ENCODE data around the gene HOXD1. TPM values are rescaled to one million over a fixed set of nuclear protein-coding genes. Genes with fewer than 3 reads are reported as not detected.

Gene HOXD1
- polyA plus RNA-seq, 4 donors: 1.00 to 8.2 TPM; not detected in 2

GRCh38 chr2:176192351-176192750 lies 3.9 kb downstream of the HOXD1 start:
- H3K4me1 ChIP-seq (ENCODE audit: control insufficient read depth in 3 of 3, insufficient read depth in 2 of 3, low read depth in 1 of 3, low read length in 2 of 3): peaks cover 0 to 4% (median 0%) of the 10 kb centered on the region in 3 donors
- no peaks in the 10 kb centered on the region for H3K9me3 ChIP-seq (ENCODE audit: control insufficient read depth in 2 of 2, insufficient read depth in 1 of 2, low read depth in 1 of 2, low read length in 1 of 2)
- H3K27ac ChIP-seq (ENCODE audit: low read depth in 1 of 3, low read length in 2 of 3): no peak overlapping the region
- 14 to 33% (median 27%) methylated on average over 1 of the region's 1 CpG for WGBS, 3 donors
- no peak for FAIRE-seq
- H3K4me3 ChIP-seq (ENCODE audit: low read depth in 1 of 3, low read length in 3 of 3): no peak overlapping the region
- peaks cover 4 to 59% (median 30%) of the 10 kb centered on the region in 3 donors for H3K27me3 ChIP-seq (ENCODE audit: control insufficient read depth in 3 of 3, insufficient read depth in 3 of 3, low read length in 3 of 3)
- no peak for DNase-seq
- no peaks in the 10 kb centered on the region for H3K36me3 ChIP-seq (ENCODE audit: control insufficient read depth in 3 of 3, insufficient read depth in 2 of 3, low read depth in 1 of 3, low read length in 3 of 3)

GRCh38 chr2:176193048-176193447 lies 4.6 kb downstream of the HOXD1 start:
- WGBS, 3 donors: 3 to 23% (median 20%) methylated on average over 1 of the region's 1 CpG
- no peak overlapping the region for H3K27ac ChIP-seq (ENCODE audit: low read depth in 1 of 3, low read length in 2 of 3)
- H3K27me3 ChIP-seq (ENCODE audit: control insufficient read depth in 3 of 3, insufficient read depth in 3 of 3, low read length in 3 of 3): peaks cover 4 to 52% (median 27%) of the 10 kb centered on the region in 3 donors
- H3K4me1 ChIP-seq (ENCODE audit: control insufficient read depth in 3 of 3, insufficient read depth in 2 of 3, low read depth in 1 of 3, low read length in 2 of 3): no peaks in the 10 kb centered on the region
- no peak overlapping the region for H3K4me3 ChIP-seq (ENCODE audit: low read depth in 1 of 3, low read length in 3 of 3)
- no peaks in the 10 kb centered on the region for H3K9me3 ChIP-seq (ENCODE audit: control insufficient read depth in 2 of 2, insufficient read depth in 1 of 2, low read depth in 1 of 2, low read length in 1 of 2)
- H3K36me3 ChIP-seq (ENCODE audit: control insufficient read depth in 3 of 3, insufficient read depth in 2 of 3, low read depth in 1 of 3, low read length in 3 of 3): no peaks in the 10 kb centered on the region
- no peak for DNase-seq
- FAIRE-seq: no peak

GRCh38 chr2:176199902-176200301 lies 11.4 kb downstream of the HOXD1 start:
- DNase-seq: no peak
- Histone ChIP-seq H3K4me3 (ENCODE audit: low read depth in 1 of 3, low read length in 3 of 3) (no peak overlapping the region), H3K27me3 (ENCODE audit: control insufficient read depth in 3 of 3, insufficient read depth in 3 of 3, low read length in 3 of 3) (peaks cover 2 to 20% (median 3%) of the 10 kb centered on the region in 3 donors), H3K27ac (ENCODE audit: low read depth in 1 of 3, low read length in 2 of 3) (no peak overlapping the region), H3K9me3 (ENCODE audit: control insufficient read depth in 2 of 2, insufficient read depth in 1 of 2, low read depth in 1 of 2, low read length in 1 of 2) (peaks cover 0 to 4% of the 10 kb centered on the region in 2 donors), H3K36me3 (ENCODE audit: control insufficient read depth in 3 of 3, insufficient read depth in 2 of 3, low read depth in 1 of 3, low read length in 3 of 3) (no peaks in the 10 kb centered on the region), H3K4me1 (ENCODE audit: control insufficient read depth in 3 of 3, insufficient read depth in 2 of 3, low read depth in 1 of 3, low read length in 2 of 3) (no peaks in the 10 kb centered on the region)
- FAIRE-seq: no peak

DNA sequence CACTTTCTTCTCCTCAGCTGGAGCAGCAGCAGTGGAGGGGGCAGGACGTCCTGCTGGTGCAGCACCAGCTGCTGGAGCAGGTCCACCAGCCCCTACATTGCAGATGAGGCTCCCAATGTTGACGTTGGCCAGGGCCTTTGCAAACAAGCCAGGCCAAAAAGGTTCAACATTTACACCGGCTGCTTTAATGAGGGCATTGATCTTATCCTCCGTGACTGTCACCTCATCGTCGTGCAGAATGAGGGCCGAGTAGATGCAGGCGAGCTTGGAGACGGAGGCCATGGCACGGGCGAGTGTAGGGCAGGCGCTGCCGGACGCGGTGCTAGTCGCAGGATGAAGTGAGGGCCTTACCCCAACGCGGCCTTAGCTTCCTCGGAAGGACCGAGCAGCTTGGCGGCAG lies 12.5 kb downstream of the HOXD1 start:
- WGBS, 3 donors: 71 to 76% (median 74%) methylated on average over 21 of the region's 21 CpGs
- peaks cover 0 to 4% of the 10 kb centered on the region in 2 donors for H3K9me3 ChIP-seq (ENCODE audit: control insufficient read depth in 2 of 2, insufficient read depth in 1 of 2, low read depth in 1 of 2, low read length in 1 of 2)
- no peak overlapping the region for H3K4me3 ChIP-seq (ENCODE audit: low read depth in 1 of 3, low read length in 3 of 3)
- no peak for DNase-seq
- no peaks in the 10 kb centered on the region for H3K36me3 ChIP-seq (ENCODE audit: control insufficient read depth in 3 of 3, insufficient read depth in 2 of 3, low read depth in 1 of 3, low read length in 3 of 3)
- peaks cover 2 to 20% (median 3%) of the 10 kb centered on the region in 3 donors for H3K27me3 ChIP-seq (ENCODE audit: control insufficient read depth in 3 of 3, insufficient read depth in 3 of 3, low read length in 3 of 3)
- no peak for FAIRE-seq
- no peaks in the 10 kb centered on the region for H3K4me1 ChIP-seq (ENCODE audit: control insufficient read depth in 3 of 3, insufficient read depth in 2 of 3, low read depth in 1 of 3, low read length in 2 of 3)
- H3K27ac ChIP-seq (ENCODE audit: low read depth in 1 of 3, low read length in 2 of 3): no peak overlapping the region

DNA sequence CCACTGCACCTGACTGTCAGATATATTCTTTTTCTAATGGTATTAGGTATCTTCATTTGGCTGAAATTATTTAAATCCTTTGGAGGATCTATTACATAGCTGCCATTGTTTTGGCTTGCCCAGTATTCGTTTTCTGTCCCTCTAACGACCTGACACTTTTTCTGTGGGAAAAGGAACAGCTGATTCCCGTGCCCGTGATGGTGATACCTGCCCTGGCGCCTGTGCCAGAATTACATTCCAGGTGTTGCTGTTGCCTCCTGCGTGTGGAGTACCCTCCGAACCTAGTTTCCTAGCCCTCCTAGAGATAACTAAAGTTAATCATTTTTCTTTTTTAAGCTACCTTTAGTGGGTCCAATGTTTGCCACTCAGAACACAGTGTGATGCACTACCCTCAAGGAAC lies 14.0 kb downstream of the HOXD1 start:
- Histone ChIP-seq H3K4me1 (ENCODE audit: control insufficient read depth in 3 of 3, insufficient read depth in 2 of 3, low read depth in 1 of 3, low read length in 2 of 3) (no peaks in the 10 kb centered on the region), H3K9me3 (ENCODE audit: control insufficient read depth in 2 of 2, insufficient read depth in 1 of 2, low read depth in 1 of 2, low read length in 1 of 2) (peaks cover 0 to 4% of the 10 kb centered on the region in 2 donors), H3K27me3 (ENCODE audit: control insufficient read depth in 3 of 3, insufficient read depth in 3 of 3, low read length in 3 of 3) (peaks cover 2 to 16% (median 3%) of the 10 kb centered on the region in 3 donors), H3K4me3 (ENCODE audit: low read depth in 1 of 3, low read length in 3 of 3) (no peak overlapping the region), H3K36me3 (ENCODE audit: control insufficient read depth in 3 of 3, insufficient read depth in 2 of 3, low read depth in 1 of 3, low read length in 3 of 3) (no peaks in the 10 kb centered on the region), H3K27ac (ENCODE audit: low read depth in 1 of 3, low read length in 2 of 3) (no peak overlapping the region)
- FAIRE-seq (no peak), DNase-seq (no peak)
- WGBS, 3 donors: 67 to 83% (median 71%) methylated on average over 7 of the region's 7 CpGs

GRCh38 chr2:176205126-176205525 lies 16.7 kb downstream of the HOXD1 start:
- WGBS, 3 donors: 61 to 90% (median 83%) methylated on average over 1 of the region's 1 CpG
- Histone ChIP-seq H3K9me3 (ENCODE audit: control insufficient read depth in 2 of 2, insufficient read depth in 1 of 2, low read depth in 1 of 2, low read length in 1 of 2) (peaks cover 0 to 4% of the 10 kb centered on the region in 2 donors), H3K4me1 (ENCODE audit: control insufficient read depth in 3 of 3, insufficient read depth in 2 of 3, low read depth in 1 of 3, low read length in 2 of 3) (no peaks in the 10 kb centered on the region), H3K27ac (ENCODE audit: low read depth in 1 of 3, low read length in 2 of 3) (no peak overlapping the region), H3K4me3 (ENCODE audit: low read depth in 1 of 3, low read length in 3 of 3) (no peak overlapping the region), H3K27me3 (ENCODE audit: control insufficient read depth in 3 of 3, insufficient read depth in 3 of 3, low read length in 3 of 3) (peaks cover 2 to 16% (median 3%) of the 10 kb centered on the region in 3 donors), H3K36me3 (ENCODE audit: control insufficient read depth in 3 of 3, insufficient read depth in 2 of 3, low read depth in 1 of 3, low read length in 3 of 3) (no peaks in the 10 kb centered on the region)
- DNase-seq (no peak), FAIRE-seq (no peak)

- FAIRE-seq (no peak), DNase-seq (no peak)
- Histone ChIP-seq H3K27me3 (ENCODE audit: control insufficient read depth in 3 of 3, insufficient read depth in 3 of 3, low read length in 3 of 3) (peaks cover under 1 to 11% (median under 1%) of the 10 kb centered on the region in 3 donors), H3K4me3 (ENCODE audit: low read depth in 1 of 3, low read length in 3 of 3) (no peak overlapping the region), H3K27ac (ENCODE audit: low read depth in 1 of 3, low read length in 2 of 3) (no peak overlapping the region), H3K9me3 (ENCODE audit: control insufficient read depth in 2 of 2, insufficient read depth in 1 of 2, low read depth in 1 of 2, low read length in 1 of 2) (peaks cover 0 to 4% of the 10 kb centered on the region in 2 donors), H3K36me3 (ENCODE audit: control insufficient read depth in 3 of 3, insufficient read depth in 2 of 3, low read depth in 1 of 3, low read length in 3 of 3) (no peaks in the 10 kb centered on the region), H3K4me1 (ENCODE audit: control insufficient read depth in 3 of 3, insufficient read depth in 2 of 3, low read depth in 1 of 3, low read length in 2 of 3) (no peaks in the 10 kb centered on the region)
- 89 to 96% (median 91%) methylated on average over 2 of the region's 2 CpGs for WGBS, 3 donors
These were observed 17.7 kb downstream of the HOXD1 start for GRCh38 chr2:176206136-176206535.

DNA sequence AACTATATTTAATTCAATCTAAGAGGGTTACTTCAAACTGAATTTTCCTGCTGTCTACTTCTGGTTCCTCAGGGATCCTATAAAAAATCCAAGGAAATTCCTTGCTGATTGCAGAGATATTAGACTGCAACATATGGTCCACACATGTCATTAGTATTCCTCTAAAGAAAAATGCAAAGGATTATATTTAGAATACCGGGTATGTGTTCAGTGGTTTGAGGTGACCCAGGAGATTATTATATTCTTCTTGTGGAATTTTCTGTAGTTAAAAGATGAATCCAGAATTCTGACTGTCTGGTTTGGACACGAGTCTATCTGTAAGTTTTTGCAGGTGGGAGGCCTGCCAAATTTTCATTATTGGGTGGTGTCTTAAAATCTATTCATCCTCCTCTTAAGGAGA lies 18.2 kb downstream of the HOXD1 start:
- H3K27ac ChIP-seq (ENCODE audit: low read depth in 1 of 3, low read length in 2 of 3): no peak overlapping the region
- no peaks in the 10 kb centered on the region for H3K36me3 ChIP-seq (ENCODE audit: control insufficient read depth in 3 of 3, insufficient read depth in 2 of 3, low read depth in 1 of 3, low read length in 3 of 3)
- peaks cover 0 to 4% of the 10 kb centered on the region in 2 donors for H3K9me3 ChIP-seq (ENCODE audit: control insufficient read depth in 2 of 2, insufficient read depth in 1 of 2, low read depth in 1 of 2, low read length in 1 of 2)
- no peak overlapping the region for H3K4me3 ChIP-seq (ENCODE audit: low read depth in 1 of 3, low read length in 3 of 3)
- H3K27me3 ChIP-seq (ENCODE audit: control insufficient read depth in 3 of 3, insufficient read depth in 3 of 3, low read length in 3 of 3): peaks cover 0 to 11% (median 0%) of the 10 kb centered on the region in 3 donors
- WGBS, 3 donors: 59 to 65% (median 65%) methylated on average over 2 of the region's 2 CpGs
- FAIRE-seq: no peak
- H3K4me1 ChIP-seq (ENCODE audit: control insufficient read depth in 3 of 3, insufficient read depth in 2 of 3, low read depth in 1 of 3, low read length in 2 of 3): no peaks in the 10 kb centered on the region
- no peak for DNase-seq

DNA sequence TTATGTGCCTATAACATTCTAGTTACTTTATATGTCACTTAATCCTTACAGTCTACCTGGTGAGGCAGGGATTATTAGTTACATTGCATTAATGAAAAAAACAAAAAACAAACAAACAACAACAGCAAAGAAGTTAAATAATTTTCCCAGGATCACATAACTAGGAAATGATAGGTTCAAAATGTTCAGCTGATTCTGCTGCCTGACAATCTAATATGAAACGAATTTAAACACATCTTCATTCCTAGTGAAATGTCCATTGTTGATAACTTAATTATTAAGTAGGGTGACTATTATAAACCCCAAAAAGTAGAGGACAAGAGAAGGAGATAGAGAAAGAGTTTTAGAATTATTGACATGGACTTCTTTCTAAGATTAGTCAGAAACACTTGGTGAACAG lies 22.6 kb downstream of the HOXD1 start:
- peaks cover 0 to 1% (median 0%) of the 10 kb centered on the region in 3 donors for H3K27me3 ChIP-seq (ENCODE audit: control insufficient read depth in 3 of 3, insufficient read depth in 3 of 3, low read length in 3 of 3)
- H3K27ac ChIP-seq (ENCODE audit: low read depth in 1 of 3, low read length in 2 of 3): no peak overlapping the region
- DNase-seq (no peak), FAIRE-seq (no peak)
- no peaks in the 10 kb centered on the region for H3K36me3 ChIP-seq (ENCODE audit: control insufficient read depth in 3 of 3, insufficient read depth in 2 of 3, low read depth in 1 of 3, low read length in 3 of 3)
- 29 to 57% (median 35%) methylated on average over 1 of the region's 1 CpG for WGBS, 3 donors
- H3K4me1 ChIP-seq (ENCODE audit: control insufficient read depth in 3 of 3, insufficient read depth in 2 of 3, low read depth in 1 of 3, low read length in 2 of 3): no peaks in the 10 kb centered on the region
- H3K9me3 ChIP-seq (ENCODE audit: control insufficient read depth in 2 of 2, insufficient read depth in 1 of 2, low read depth in 1 of 2, low read length in 1 of 2): no peaks in the 10 kb centered on the region
- no peak overlapping the region for H3K4me3 ChIP-seq (ENCODE audit: low read depth in 1 of 3, low read length in 3 of 3)
